HG02798 (cell line): ENCODE results near the gene SARNP.
"Not testable (repeated sequence)": the region's sequence is repeated elsewhere in the genome, so short reads cannot be mapped to it uniquely, and the experiment has no call there.

Experiments used
- ATAC-seq: cut with Tn5 transposase; IDR thresholded peaks from one replicate; pipeline ENCODE4 v1.9.1; 2021; ENCODE audit warnings: mild to moderate bottlenecking; ENCODE audit not compliant: unreplicated experiment, poor library complexity

Gene SARNP

DNA sequence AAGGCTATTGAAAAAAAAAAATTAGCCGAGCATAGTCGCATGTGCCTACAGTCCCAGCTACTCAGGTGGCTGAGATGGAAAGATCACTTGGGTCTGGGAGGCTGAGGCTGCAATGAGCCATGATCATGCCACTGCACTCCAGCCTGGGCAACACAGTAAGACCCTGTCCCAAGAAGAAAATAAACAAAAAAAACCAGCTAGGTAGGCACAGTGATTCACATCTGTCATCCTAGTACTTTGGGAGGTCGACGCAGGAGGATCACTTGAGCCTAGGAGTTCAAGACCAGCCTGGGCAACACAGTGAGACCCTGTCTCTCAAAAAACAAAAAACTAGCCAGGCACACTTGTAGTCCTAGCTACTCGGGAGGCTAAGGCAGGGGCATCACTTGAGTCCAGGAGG, 8.2 kb downstream of the SARNP start:
- ATAC-seq: no peak

DNA sequence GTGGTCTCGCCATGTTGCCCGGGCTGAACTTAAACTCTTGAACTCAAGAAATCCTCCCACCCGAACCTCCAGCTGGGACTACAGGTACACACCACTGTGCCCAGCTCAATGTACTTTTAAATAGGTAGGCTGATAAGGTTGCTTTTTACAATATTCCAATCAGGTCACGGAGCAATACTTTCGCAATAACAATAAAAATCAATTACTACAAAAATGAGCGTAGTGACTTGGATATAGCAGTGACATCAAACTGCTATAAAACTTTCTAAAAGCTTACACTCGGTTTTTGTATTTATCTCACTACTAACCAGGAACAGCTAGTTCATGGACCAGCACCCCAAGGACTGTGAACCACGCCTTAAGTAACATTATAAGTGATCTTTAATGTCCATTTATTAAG, 10.5 kb downstream of the SARNP start:
- ATAC-seq: no peak

DNA sequence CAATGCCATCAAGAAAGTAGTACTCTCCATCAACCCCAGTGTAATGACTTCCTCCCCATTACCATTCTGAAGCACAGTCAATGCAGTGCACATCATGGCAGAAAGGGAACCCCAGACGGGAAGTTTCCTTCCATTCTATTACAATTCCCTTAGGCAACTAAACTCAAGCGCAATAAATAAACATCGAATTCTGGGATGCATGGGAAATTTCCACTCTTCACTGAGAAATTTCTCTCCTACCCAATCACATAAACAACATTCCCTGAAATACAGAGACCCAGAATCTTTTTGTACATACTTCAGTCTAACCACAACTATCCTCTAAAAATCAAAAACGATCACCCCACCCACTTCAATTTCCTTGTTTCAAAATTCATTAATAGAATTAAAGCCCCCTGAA, 20.0 kb downstream of the SARNP start:
- ATAC-seq: no peak

DNA sequence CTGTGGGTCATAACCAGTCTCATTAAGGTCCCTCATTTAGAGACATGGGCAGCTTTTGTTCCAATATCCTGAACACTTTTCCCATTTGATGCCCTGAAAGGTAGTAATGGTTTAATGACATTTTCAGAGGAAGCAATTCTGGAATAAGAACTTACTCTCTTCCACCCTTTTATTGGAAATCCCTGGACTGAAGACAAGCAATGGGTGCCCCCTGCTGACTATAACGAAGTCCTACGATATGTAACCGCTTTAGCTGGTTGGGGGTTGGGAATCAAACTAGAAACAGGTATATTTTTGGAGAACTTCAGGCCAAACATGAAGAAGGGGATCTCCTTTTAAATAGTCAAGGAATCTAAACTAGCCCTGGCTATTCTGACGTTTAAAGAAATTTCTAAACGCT, 20.5 kb downstream of the SARNP start:
- no peak for ATAC-seq

DNA sequence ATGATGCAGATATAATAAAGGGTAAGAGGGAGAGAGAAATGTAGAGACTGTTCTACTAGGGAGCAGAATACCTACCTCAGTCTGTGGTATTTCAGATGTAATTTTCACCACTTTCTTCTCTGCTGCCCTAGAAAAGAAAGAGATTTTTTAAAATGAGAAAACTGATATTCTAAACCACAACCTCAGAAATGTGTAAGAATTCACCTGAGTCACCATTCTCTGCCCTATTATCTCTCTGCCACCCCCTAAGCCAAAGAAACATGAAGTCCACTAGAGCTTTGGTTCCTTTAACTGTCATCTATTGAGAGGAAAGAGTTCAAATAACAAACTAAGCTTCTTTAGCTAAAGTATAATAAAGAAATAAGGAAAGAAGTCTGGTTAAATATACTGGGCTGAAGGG, 21.6 kb downstream of the SARNP start:
- ATAC-seq: no peak

DNA sequence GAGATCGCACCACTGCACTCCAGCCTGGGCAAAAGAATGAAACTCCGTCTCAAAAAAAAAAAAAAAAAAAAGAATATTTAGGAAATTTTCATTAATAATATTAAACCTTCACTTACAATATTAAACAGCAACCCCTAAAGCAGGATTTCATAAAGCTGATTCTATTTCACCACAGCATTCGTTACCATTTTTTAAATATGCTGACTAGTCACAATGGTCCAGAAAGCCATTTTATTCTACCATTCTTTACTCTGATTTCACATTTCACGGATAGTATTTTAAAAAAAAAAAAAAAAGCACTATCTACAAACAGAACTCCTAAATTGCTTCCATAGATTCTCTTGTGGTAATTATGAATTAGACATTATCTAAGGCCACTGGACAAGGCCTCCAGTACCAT, 27.6 kb downstream of the SARNP start:
- no peak for ATAC-seq

DNA sequence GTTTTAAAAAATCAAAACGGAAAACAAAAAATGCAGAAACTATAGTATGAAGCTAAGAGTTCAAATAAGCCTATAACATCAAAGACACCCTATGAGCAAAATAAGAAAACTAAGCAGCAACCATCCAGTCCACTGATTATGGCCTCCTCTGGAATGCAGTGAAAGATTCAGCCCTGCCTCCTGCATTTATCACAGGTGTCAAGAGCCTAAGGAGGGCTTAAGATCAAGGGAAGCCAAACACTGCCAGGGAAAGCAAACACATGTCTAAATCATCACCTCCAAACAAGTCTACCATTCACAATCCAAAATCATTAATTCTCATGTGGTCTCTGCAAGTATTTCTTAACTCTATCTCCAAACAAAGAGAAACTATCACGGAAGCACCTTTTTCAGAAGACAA, 28.4 kb downstream of the SARNP start:
- ATAC-seq: no peak

DNA sequence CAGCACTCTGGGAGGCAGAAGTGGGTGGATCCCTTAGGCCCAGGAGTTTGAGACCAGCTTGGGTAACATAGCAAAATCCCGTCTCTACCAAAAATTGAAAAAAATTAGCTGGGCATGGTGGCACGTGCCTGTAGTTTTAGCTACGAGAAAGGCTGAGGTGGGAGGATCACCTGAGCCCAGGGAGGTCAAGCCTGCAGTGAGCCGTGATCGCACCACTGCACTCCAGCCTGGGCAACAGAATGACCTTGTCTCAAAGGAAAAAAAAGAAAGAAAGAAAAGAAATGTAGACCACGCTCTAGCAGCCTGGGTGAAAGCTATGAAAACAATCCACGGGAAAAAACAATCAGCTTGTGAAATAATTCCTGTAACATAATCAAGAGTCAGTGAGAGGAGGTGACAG, 29.0 kb downstream of the SARNP start:
- no peak for ATAC-seq

DNA sequence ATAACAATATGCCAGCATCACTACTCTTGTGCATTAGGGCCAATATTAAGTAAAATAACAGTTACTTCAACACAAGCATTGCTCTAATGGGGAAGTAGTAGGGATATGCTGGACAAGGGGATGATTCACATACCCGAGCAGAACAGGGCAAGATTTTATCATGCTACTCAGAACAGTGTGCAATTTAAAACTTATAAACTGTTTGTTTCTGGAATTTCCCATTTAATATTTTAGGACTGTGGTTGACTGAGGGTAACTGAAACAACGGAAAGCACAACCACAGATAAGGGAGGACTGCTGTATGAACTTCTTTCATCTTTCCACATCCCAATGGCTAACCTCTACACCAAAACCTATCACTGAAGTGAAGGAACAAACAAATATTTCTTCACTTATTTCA, 36.8 kb downstream of the SARNP start:
- no peak for ATAC-seq

DNA sequence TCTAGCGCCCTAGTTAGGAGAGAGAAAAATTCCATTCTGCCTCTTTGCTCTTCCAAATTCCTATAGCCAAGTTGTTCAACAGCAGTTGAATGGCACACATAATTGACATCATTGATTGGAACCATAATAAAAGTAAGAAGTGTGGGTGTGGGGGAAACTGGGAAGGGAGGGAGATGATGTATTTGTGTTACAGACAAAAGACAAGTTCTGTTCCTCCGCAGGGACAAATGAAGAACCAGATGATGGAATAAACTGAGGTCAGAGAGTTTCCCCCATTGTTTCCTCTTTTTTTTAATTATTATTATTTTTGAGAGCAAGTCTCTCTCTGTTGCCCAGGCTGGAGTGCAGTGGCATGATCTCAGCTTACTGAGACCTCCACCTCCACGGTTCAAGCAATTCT, 39.7 kb downstream of the SARNP start:
- ATAC-seq: no peak

DNA sequence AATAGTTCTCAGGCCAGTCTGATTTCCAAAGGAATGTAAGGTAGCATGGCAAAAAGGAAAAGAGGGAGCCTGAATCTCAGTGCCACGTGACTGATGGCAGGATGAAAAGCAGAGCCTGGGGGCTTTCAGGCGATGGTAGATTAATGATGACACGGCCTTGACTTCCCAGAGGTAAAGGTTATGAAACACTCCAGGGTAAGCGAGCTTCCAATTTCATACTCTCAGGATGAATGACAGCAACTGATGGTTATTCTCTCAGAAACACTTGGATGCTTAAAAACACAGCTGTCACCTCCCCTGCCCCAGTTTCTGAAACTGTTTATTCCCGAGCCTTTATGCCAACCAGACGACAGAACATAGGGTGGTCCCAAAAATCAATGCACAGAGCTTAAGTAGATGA, 45.8 kb downstream of the SARNP start:
- no peak for ATAC-seq

DNA sequence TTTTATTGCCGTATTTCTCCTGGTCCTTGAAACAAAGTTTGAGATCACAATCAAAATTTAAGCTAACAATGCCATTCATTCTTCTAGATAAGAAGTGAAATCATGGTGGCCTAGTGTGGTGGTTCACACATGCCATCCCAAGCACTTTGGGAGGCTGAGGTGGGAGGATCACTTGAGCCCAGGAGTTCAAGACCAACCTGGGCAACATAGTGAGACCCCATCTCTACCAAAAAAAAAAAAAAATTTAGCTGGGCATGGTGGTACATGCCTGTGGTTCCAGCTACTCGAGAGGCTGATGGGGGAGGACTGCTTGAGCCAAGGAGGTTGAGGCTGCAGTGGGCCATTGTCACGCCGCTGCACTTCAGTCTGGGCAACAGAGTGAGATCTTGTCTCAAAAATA, 50.4 kb downstream of the SARNP start:
- ATAC-seq: no peak

DNA sequence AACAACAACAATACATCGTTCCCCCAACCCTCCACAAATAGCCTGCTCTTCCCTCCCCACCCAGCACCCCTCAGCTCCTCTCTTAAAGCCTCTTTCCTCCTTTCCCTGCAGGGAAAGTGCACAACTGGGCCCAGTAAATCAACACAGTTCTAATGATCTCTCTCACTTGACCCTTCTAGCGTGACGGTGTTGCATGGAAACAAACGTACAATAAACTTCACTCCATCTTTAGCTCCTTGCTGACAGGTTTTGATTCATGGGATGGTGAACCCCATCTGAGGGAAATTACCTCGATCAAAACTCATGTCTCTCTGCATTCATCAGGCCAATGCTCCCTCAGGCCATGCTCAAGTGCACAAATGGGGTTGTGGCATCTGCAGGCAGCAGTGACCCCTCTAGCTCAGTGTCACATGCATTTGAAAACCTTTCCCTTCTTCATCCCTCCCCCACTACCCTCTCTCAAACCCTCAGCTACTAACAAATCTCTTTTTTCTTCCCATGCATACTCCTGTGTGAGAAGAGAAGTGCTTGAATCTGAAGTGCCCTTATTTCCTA, 51.7 kb downstream of the SARNP start:
- ATAC-seq: no peak

DNA sequence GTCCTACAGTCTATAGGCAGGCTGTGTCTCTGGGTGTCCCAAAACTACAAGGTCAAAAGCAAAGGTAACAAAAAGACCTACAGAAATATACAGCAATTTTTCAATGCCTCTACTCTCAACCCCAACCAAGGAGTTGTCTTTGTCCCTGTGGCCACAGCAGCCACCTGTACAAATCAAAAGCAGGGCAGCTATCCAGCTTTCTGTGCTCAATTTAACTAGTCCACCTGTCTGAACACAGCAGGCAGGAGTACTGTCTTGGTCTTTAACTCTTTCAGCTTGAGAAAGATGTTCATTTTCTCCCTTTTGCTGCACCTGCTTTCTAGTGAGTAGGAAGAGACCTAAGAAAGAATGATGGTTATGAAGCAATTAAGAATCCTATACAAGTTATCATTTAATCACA, 54.9 kb downstream of the SARNP start:
- ATAC-seq: no peak

DNA sequence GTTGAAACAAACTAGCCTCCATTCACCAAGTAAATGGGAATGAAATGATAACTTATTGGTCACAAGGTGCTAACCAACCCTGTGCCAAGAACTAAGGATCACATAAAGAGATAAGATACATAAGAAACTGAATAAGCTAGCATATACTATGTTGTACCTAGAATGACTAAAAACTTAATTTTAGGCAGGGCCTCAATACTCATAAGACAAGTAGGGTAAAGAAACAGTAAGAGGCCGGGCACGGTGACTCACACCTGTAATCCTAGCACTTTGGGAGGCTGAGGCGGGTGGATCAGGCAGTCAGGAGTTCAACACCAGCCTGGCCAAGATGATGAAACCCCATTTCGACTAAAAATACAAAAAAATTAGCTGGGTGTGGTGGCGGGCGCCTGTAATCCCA, 56.9 kb downstream of the SARNP start:
- no peak for ATAC-seq

DNA sequence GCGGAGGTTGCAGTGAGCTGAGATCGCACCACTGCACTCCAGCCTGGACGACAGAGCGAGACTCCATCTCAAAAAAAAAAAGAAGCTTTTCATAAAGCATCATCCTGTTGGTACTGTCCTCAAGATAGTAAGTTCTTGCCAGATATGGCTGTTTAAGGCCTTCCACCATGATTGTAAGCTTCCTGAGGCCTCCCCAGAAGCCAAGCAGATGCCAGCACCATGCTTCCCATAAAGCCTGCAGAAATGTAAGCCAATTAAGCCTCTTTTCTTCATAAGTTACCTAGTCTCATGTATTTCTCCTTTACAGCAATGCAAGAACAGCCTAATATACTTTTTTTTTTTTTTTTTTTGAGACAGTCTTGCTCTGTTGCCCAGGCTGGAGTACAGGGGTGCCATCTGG, 58.9 kb downstream of the SARNP start:
- ATAC-seq: not testable (repeated sequence)

DNA sequence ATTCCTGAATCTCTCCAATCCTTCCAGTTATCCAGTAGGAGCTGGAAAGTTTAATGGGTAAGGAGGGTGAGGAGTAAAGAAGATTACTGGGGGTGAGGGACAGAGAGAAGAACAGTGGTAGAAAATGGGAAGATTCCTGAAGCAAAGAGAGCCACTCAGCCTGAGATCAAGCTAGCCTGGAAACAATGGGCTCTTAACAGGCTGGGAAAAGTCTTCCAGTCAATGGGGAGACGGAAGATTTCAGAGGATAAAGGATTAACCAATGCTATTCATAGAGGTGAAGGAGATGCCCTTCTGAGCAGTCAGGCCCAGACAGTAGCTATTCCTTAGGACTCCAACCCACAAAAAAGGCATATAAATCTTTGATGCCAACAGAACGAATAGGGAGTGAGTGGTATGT, 59.8 kb downstream of the SARNP start:
- ATAC-seq: no peak

DNA sequence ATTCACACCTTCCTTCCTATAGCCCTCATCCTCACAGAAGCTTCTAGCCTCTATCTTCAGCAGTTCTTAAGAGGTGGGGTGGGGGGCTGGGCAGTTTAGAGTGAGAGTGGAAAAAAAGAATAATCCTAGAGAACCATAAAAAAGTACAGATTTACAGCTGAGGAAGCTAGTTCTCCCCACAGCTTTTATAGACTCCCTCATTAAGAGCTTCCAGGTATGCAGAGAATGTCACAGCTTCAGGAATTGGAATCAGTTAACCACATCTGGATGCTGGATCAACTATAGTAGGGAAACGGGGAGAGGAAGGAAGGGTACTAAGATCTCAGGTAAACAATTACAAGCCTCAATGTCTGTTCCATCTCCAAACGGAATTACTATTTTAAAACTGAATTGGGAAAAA, 62.3 kb downstream of the SARNP start:
- no peak for ATAC-seq

DNA sequence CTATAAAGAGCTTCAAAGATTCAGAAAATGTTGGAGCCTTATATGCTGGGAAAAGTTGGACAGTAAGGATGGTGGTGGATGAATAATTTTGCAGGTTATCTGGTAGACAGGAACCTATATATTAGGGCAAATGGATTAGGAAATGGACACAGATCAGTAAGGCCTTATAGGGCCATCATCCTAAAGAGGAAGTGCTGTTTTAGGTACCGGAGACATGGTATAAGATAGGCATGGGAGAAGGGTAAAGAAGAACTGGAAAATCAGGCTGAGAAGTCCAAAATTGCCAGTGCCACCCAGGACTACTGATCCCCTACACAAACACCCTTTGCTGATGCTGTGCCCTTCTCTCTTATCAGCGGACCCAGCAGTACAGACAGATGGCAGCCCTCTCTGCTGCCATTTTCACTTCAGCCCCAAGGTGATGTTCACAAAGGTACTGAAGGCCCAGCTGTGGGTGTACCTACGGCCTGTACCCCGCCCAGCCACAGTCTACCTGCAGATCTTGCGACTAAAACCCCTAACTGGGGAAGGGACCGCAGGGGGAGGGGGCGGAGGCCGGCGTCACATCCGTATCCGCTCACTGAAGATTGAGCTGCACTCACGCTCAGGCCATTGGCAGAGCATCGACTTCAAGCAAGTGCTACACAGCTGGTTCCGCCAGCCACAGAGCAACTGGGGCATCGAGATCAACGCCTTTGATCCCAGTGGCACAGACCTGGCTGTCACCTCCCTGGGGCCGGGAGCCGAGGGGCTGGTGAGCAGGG, 69.1 kb downstream of the SARNP start:
- no peak for ATAC-seq

DNA sequence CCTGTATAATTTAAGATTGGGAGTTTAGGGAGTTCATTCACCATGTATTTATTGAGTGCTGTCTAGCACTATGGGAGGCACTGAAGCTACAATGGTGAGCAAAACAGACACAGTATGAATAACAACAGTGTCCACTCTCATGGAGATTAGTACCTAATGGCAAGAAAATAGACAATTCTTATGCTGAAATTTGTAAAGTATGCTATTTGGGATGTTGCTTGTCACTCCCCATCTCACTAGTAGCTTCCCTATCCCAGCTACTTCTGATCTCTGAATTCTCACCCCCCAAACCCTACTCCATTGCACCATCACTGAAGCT, 70.7 kb downstream of the SARNP start:
- ATAC-seq: no peak

DNA sequence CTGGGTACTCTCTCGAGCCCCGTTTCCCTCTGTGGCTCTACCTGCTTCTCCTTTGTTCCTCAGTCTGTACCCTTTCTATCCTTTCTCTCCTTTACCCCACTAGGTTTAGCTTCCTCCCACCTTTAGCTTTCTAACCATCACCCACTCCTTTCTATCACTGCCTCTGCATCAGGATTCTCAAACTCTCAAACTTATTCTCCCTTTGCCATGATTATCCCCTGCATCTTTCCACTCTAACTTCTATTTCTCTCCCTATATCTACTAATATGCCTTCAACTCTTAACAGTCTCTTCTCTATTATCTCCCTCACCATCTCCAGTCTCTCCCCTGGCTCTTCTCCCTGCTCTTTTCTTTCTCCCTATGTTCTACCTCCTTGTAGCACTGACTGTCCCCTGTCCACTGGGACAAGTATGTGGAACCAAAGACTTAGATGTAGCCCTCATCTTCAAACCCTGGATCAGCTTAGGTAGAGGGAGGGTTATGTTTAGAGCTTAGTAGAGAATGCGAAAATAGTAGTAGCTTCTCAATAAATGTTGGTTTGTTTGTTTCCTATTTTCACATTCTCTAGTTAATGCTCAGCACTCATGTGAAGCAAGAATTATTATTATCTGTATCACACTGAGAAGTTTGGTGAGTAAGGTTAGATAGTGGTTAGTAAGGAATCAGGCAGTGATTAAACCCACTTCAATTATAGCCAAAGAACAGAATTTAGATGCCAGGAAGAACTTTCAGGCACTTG, 71.2 kb downstream of the SARNP start:
- ATAC-seq: no peak
